ENCODE results near the gene MYBBP1A. TPM values are rescaled to one million over a fixed set of nuclear protein-coding genes. Genes with fewer than 3 reads are reported as not detected.

Gene MYBBP1A
- total and polyA plus RNA-seq, 2 of the 4 experiments (the other 2 are of a cell fraction) = 22.6 to 45.9 TPM

DNA sequence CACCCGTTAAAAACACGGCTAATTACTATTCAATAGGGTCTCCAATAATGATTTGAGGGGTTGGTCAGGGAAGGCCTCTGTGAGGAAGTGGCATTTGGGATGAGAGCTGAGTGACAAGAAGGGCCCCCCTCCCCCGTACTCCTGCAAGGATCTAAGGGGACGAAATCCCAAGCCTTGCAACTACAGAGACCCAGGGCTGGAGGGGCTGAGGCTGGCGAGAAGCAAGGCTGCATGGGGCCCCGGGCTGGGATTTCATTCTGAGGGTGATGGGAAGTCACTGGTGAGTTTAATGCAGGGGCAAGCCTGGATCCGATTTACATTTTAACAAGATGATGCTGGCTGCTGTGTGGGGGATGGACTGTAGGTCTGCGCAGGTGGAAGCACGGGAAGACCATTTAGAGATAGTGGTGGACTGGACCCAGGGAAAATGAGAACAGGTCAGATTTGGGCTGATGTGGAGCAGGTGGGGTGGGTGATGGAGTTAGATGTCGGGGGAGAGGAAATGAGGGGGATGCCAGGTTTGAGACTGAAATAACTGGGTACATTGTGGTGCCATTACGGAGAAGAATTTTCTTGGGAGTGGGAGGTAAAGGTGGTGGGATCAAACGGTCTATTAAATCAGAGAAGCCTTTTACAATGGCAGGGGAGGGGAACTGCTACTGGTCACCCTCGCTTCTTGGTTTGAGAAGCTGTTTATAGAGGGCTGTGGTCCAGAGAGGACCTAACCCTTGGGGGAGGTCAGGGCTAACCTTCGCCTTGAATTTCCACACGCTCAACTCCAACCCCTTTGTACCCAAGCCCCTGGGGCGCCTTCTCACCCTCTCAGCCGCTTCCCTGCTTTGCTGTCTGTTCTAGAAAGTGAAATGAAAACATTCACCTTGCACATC, 932 bp upstream of the MYBBP1A start:
- H4K8ac ChIP-seq (ENCODE audit: low read depth in 2 of 2, low read length in 2 of 2) = peak overlapping the region; percentile 82 to 96
- no peak overlapping the region for H2BK15ac ChIP-seq (ENCODE audit: low read depth, low read length)
- peak overlapping the region; percentile 64 for H4K91ac ChIP-seq (ENCODE audit: insufficient read depth, low read depth, low read length)
- H2AFZ ChIP-seq (replicated peaks; ENCODE audit: low read length, poor library complexity) = peak overlapping the region; percentile 97
- 0 out of 2 replicates have a peak, but pooled peaks cover 2% of the 10 kb centered on the region for H3K9me1 ChIP-seq (ENCODE audit: insufficient read depth, low read length)
- no peak overlapping the region for H2BK120ac ChIP-seq (ENCODE audit: low read depth, low read length)
- H4K20me1 ChIP-seq (ENCODE audit: insufficient read depth, low read length) = no peaks in the 10 kb centered on the region
- BruUV-seq (replicated peaks) = no TSS peak
- no peaks in the 10 kb centered on the region for H3K9me3 ChIP-seq (ENCODE audit: control insufficient read depth, insufficient read depth, low read length)
- peak overlapping the region; percentile 84 for H3K4ac ChIP-seq (ENCODE audit: low read depth, low read length)
- H3K23ac ChIP-seq (ENCODE audit: low read depth, low read length) = peak overlapping the region; percentile 43
- peak overlapping the region; percentile 7; the same call in 1 of the 2 replicates for H3K27ac ChIP-seq (ENCODE audit: insufficient read depth, low read length)
- peak overlapping the region; percentile 75 for H3K9ac ChIP-seq (ENCODE audit: low read depth, low read length)
- in situ Hi-C loops (cut with MboI; ENCODE audit: low sequenced_read_pairs) (loop anchor here (10.0 kb wide), 1 partner anchor 61 kb away; the partner anchor contains the start of gene SPNS2), intact Hi-C loops (cut with micrococcal nuclease) (loop anchor here (5.0 kb wide), 1 partner anchor 134 kb away; no protein-coding TSS in a partner anchor), dilution Hi-C loops (cut with HindIII; ENCODE audit: low sequenced_read_pairs, unreplicated experiment) (no loop called here)
- H3K27me3 ChIP-seq (ENCODE audit: control insufficient read depth, insufficient read depth, low read length) = no peaks in the 10 kb centered on the region; the same call in 1 of the 2 replicates
- no peak overlapping the region for H3K56ac ChIP-seq (ENCODE audit: extremely low read depth, insufficient read depth, low read length)
- ChIA-PET CTCF (interaction anchor here (1.0 kb wide), 1 partner anchor 10 kb away, joined by 3 read pairs; no protein-coding TSS in a partner anchor), POLR2A (ENCODE audit: unreplicated experiment) (no interaction called here)
- peak overlapping the region; percentile 88 for H4K5ac ChIP-seq (ENCODE audit: low read depth, low read length)
- H3K14ac ChIP-seq (replicated peaks; ENCODE audit: low read depth, low read length) = peak overlapping the region; percentile 92
- no peak overlapping the region; the same call in 1 of the 2 replicates for H3K18ac ChIP-seq (ENCODE audit: low read depth, low read length)
- DNase-seq = no peak
- peak overlapping the region; percentile 74 for H2BK5ac ChIP-seq (ENCODE audit: low read depth, low read length, poor library complexity, severe bottlenecking)
- H2AK9ac ChIP-seq (replicated peaks; ENCODE audit: low read depth, low read length, poor library complexity) = peak overlapping the region; percentile 69
- peak overlapping the region; percentile 72 for H2AK5ac ChIP-seq (ENCODE audit: low read depth, low read length)
- ATAC-seq (ENCODE audit: low read depth) = no peak
- TF ChIP-seq, protein P1, sequence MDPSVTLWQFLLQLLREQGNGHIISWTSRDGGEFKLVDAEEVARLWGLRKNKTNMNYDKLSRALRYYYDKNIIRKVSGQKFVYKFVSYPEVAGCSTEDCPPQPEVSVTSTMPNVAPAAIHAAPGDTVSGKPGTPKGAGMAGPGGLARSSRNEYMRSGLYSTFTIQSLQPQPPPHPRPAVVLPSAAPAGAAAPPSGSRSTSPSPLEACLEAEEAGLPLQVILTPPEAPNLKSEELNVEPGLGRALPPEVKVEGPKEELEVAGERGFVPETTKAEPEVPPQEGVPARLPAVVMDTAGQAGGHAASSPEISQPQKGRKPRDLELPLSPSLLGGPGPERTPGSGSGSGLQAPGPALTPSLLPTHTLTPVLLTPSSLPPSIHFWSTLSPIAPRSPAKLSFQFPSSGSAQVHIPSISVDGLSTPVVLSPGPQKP (IDR thresholded peaks at IDR 0.05; ENCODE audit: borderline replicate concordance, low read depth, low read length) = no peak
- no peak for TF ChIP-seq NFE2L2 (IDR thresholded peaks at IDR 0.05; ENCODE audit: low read depth, low read length)
- no peak for TF ChIP-seq FOS (IDR thresholded peaks at IDR 0.05; ENCODE audit: low read depth, low read length)
- TF ChIP-seq SMC3 (IDR thresholded peaks at IDR 0.05; ENCODE audit: low read depth, low read length) = no peak
- TF ChIP-seq RFX5 (IDR thresholded peaks at IDR 0.05; ENCODE audit: low read depth, low read length) = no peak
- no peak for TF ChIP-seq CHD1 (IDR thresholded peaks at IDR 0.05; ENCODE audit: low read depth, low read length)
- TF ChIP-seq MAZ (IDR thresholded peaks at IDR 0.05; ENCODE audit: borderline replicate concordance, low read depth, low read length) = no peak
- TF ChIP-seq CEBPB (IDR thresholded peaks at IDR 0.05; ENCODE audit: low read depth, low read length) = no peak
- TF ChIP-seq RCOR1 (IDR thresholded peaks at IDR 0.05; ENCODE audit: insufficient replicate concordance, low read length) = no peak
- TF ChIP-seq, protein P2, sequence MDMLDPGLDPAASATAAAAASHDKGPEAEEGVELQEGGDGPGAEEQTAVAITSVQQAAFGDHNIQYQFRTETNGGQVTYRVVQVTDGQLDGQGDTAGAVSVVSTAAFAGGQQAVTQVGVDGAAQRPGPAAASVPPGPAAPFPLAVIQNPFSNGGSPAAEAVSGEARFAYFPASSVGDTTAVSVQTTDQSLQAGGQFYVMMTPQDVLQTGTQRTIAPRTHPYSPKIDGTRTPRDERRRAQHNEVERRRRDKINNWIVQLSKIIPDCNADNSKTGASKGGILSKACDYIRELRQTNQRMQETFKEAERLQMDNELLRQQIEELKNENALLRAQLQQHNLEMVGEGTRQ (IDR thresholded peaks at IDR 0.05; ENCODE audit: low read depth, low read length) = no peak
- no peak for TF ChIP-seq BHLHE40 (IDR thresholded peaks at IDR 0.05; ENCODE audit: low read depth, low read length)
- peaks cover 9 to 33% of the 10 kb centered on the region in 2 experiments for H3K79me1 ChIP-seq (ENCODE audit: low read depth in 1 of 2, low read length in 2 of 2)
- H3K4me1 ChIP-seq (ENCODE audit: control insufficient read depth, insufficient read depth, low read length) = peaks cover 8% of the 10 kb centered on the region
- H2BK20ac ChIP-seq (ENCODE audit: low read depth, low read length) = no peak overlapping the region
- peak overlapping the region; percentile 74 for H3K4me2 ChIP-seq (ENCODE audit: low read depth, low read length)
- peaks cover 13% of the 10 kb centered on the region for H3K36me3 ChIP-seq (ENCODE audit: control insufficient read depth, insufficient read depth, low read length)
- 57 to 100% methylated on average over 1 to 3 of the region's 17 CpGs for WGBS, 2 experiments (ENCODE audit: extremely low coverage in 2 of 2, insufficient read length in 1 of 2)
- peak overlapping the region; percentile 61 for H3K4me3 ChIP-seq (ENCODE audit: insufficient read depth, low read depth, low read length)
